IPS-NIHi7 (cell line): Measurements from ENCODE around the gene SH3BP2.

Experiments
- DNase-seq: peaks from one replicate; pipeline ENCODE4 v3.0.0; 2012; ENCODE audit warnings: mixed read lengths; ENCODE audit errors: extremely low spot score

The SH3BP2 gene

GRCh38 chr4:2875556-2875955 lies 82.7 kb downstream of the SH3BP2 start:
- no peak for DNase-seq

GRCh38 chr4:2878346-2878745 lies 85.5 kb downstream of the SH3BP2 start:
- DNase-seq, result no peak

GRCh38 chr4:2879026-2879425 lies 86.1 kb downstream of the SH3BP2 start:
- no peak for DNase-seq

- DNase-seq, result no peak
Measured at GRCh38 chr4:2881431-2881830, 88.5 kb downstream of the SH3BP2 start.

GRCh38 chr4:2882341-2882740 lies 89.5 kb downstream of the SH3BP2 start:
- DNase-seq, result no peak

GRCh38 chr4:2886161-2886560 lies 93.3 kb downstream of the SH3BP2 start:
- DNase-seq, result no peak

- DNase-seq, result no peak
Measured at GRCh38 chr4:2886622-2887021, 93.7 kb downstream of the SH3BP2 start.

GRCh38 chr4:2887343-2887742 lies 94.5 kb downstream of the SH3BP2 start:
- DNase-seq, result no peak

- no peak for DNase-seq
Measured at GRCh38 chr4:2888886-2889285, 96.0 kb downstream of the SH3BP2 start.
